ENCODE measurements around the gene CACNG7. TPM values are rescaled to one million over a fixed set of nuclear protein-coding genes. Genes with fewer than 3 reads are reported as not detected.

Gene CACNG7
- total RNA-seq, 1 experiment from 2014 or later, result 22.7 TPM

DNA sequence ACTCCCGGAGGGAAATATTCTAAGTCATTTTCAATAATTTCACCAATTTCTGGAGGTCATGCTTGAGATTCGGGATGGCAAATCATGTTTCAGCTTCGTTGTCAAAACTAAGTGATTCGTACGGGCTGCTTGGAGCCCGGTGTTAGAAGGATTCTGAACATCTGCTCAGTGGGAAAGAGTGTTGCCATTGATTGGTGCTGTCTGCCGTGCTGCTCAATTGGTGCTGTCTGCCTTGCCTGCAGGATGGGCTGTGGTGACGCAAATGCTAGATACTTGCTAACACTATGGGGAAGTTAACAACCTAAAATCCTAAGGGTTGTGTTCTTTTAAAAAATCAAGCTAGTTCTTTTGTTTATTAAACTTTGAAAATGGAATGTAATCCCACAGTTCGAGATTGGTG, 36.4 kb downstream of the CACNG7 start:
- H3K4me2 ChIP-seq (ENCODE audit: insufficient read depth, insufficient read length, low read length), result peak overlapping the region; percentile 32
- no CpG with 5 or more reads among the region's 9 CpGs for WGBS (ENCODE audit: extremely low coverage, insufficient read length, low lambda C conversion rate)
- no peak overlapping the region for H4K8ac ChIP-seq (replicated peaks; ENCODE audit: insufficient read length, low read depth, low read length)
- peaks cover 20 to 34% of the 10 kb centered on the region in 2 experiments for H3K4me1 Mint-ChIP-seq
- peaks cover 19% of the 10 kb centered on the region for H3K23me2 ChIP-seq (ENCODE audit: insufficient read length, low read depth, low read length, poor library complexity, severe bottlenecking)
- no peaks in the 10 kb centered on the region for H3K9me3 ChIP-seq (ENCODE audit: control insufficient read depth, low read depth, low read length)
- peaks cover 3% of the 10 kb centered on the region for H3K27me3 Mint-ChIP-seq (ENCODE audit: low read depth)
- H3K79me2 ChIP-seq (ENCODE audit: insufficient read depth, low read length), result no peaks in the 10 kb centered on the region
- H3K27ac Mint-ChIP-seq, result peak overlapping the region in 1 of 3 experiments; percentile 60; a peak in 2 of 7 replicates
- no peaks in the 10 kb centered on the region for H4K20me1 ChIP-seq (ENCODE audit: control insufficient read depth, insufficient read depth, insufficient read length)
- TF ChIP-seq, protein P1, sequence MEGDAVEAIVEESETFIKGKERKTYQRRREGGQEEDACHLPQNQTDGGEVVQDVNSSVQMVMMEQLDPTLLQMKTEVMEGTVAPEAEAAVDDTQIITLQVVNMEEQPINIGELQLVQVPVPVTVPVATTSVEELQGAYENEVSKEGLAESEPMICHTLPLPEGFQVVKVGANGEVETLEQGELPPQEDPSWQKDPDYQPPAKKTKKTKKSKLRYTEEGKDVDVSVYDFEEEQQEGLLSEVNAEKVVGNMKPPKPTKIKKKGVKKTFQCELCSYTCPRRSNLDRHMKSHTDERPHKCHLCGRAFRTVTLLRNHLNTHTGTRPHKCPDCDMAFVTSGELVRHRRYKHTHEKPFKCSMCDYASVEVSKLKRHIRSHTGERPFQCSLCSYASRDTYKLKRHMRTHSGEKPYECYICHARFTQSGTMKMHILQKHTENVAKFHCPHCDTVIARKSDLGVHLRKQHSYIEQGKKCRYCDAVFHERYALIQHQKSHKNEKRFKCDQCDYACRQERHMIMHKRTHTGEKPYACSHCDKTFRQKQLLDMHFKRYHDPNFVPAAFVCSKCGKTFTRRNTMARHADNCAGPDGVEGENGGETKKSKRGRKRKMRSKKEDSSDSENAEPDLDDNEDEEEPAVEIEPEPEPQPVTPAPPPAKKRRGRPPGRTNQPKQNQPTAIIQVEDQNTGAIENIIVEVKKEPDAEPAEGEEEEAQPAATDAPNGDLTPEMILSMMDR (conservative IDR thresholded peaks at IDR 0.05), result no peak
- no peak overlapping the region for H2AFZ ChIP-seq (ENCODE audit: low read length)
- no peak overlapping the region for H4K91ac ChIP-seq (ENCODE audit: insufficient read length, low read depth, low read length)
- no peak overlapping the region for H3K56ac ChIP-seq (ENCODE audit: insufficient read length, low read depth, low read length)
- peak; percentile 73 for DNase-seq
- no peak overlapping the region for H4K5ac ChIP-seq (ENCODE audit: insufficient read length, low read depth, low read length)
- H2BK12ac ChIP-seq (ENCODE audit: insufficient read length, low read depth, low read length), result no peak overlapping the region
- peaks cover 4% of the 10 kb centered on the region; the same call in 1 of the 2 replicates for H3K4me1 ChIP-seq (ENCODE audit: insufficient read depth, low read length)
- no peak overlapping the region for H2AK5ac ChIP-seq (ENCODE audit: insufficient read length, low read length)
- no peak overlapping the region for H3K23ac ChIP-seq (ENCODE audit: insufficient read length, low read depth, low read length)
- no peaks in the 10 kb centered on the region for H3K79me1 ChIP-seq (ENCODE audit: insufficient read depth, low read depth, low read length, poor library complexity, severe bottlenecking)
- peaks cover 0 to 5% (median 3%) of the 10 kb centered on the region in 3 experiments; a peak in 5 of 7 replicates for H3K36me3 Mint-ChIP-seq (ENCODE audit: insufficient read depth in 1 of 3, low read depth in 3 of 3)
- H2BK120ac ChIP-seq (ENCODE audit: low read depth, low read length, poor library complexity, severe bottlenecking), result no peak overlapping the region
- H2BK20ac ChIP-seq (ENCODE audit: low read depth, low read length, poor library complexity, severe bottlenecking), result no peak overlapping the region
- peak overlapping the region; percentile 58 to 76 for H3K4me3 Mint-ChIP-seq
- H3K27me3 ChIP-seq (ENCODE audit: insufficient read depth, low read length), result no peaks in the 10 kb centered on the region
- no peak overlapping the region for H3K18ac ChIP-seq (ENCODE audit: insufficient read length, low read depth, low read length)
- H3T11ph ChIP-seq (ENCODE audit: low read length), result no peak overlapping the region
- H3K14ac ChIP-seq (ENCODE audit: insufficient read depth, low read length), result no peak overlapping the region
- H3K27ac ChIP-seq (ENCODE audit: insufficient read length, low read depth, low read length), result no peak overlapping the region
- H3K9me3 Mint-ChIP-seq, result no peaks in the 10 kb centered on the region; a peak in 2 of 5 replicates
- H3K9ac ChIP-seq (ENCODE audit: extremely low read depth, insufficient read length, low read length), result no peak overlapping the region
- no peak overlapping the region for H2BK15ac ChIP-seq (ENCODE audit: low read depth, low read length)
- no peak overlapping the region for H3K4ac ChIP-seq (ENCODE audit: low read depth, low read length)
- H2BK5ac ChIP-seq (ENCODE audit: insufficient read length, low read length), result no peak overlapping the region
